ENCODE data around the gene SAT1. TPM values are rescaled to one million over a fixed set of nuclear protein-coding genes. Genes with fewer than 3 reads are reported as not detected.

Gene SAT1
- total and polyA plus RNA-seq, 2 donors: 291 to 2,700 TPM

GRCh38 chrX:23821847-23822246 lies 38.9 kb downstream of the SAT1 start:
- 97% methylated on average over 2 of the region's 2 CpGs for WGBS
- Histone ChIP-seq H3K4me1 (ENCODE audit: control insufficient read depth in 2 of 2, insufficient read depth in 2 of 2, low read length in 2 of 2) (no peaks in the 10 kb centered on the region), H3K27ac (ENCODE audit: low read depth in 1 of 2, low read length in 1 of 2) (no peak overlapping the region)

GRCh38 chrX:23822397-23822796 lies 39.4 kb downstream of the SAT1 start:
- no peaks in the 10 kb centered on the region for H3K36me3 ChIP-seq (ENCODE audit: control insufficient read depth in 2 of 2, insufficient read depth in 2 of 2, low read length in 1 of 2)
- no peaks in the 10 kb centered on the region for H3K9me3 ChIP-seq (ENCODE audit: control insufficient read depth in 2 of 2, insufficient read depth in 1 of 2, low read length in 1 of 2)
- H3K27me3 ChIP-seq (ENCODE audit: control insufficient read depth in 2 of 2, insufficient read depth in 1 of 2, low read length in 1 of 2): no peaks in the 10 kb centered on the region
- no peaks in the 10 kb centered on the region for H3K4me1 ChIP-seq (ENCODE audit: control insufficient read depth in 2 of 2, insufficient read depth in 2 of 2, low read length in 2 of 2)
- H3K4me3 ChIP-seq (ENCODE audit: low read length in 2 of 2): no peak overlapping the region
- DNase-seq (ENCODE audit: low read depth in 6 of 9, low spot score in 9 of 9): no peak
- 94% methylated on average over 3 of the region's 3 CpGs for WGBS
- no peak overlapping the region for H3K27ac ChIP-seq (ENCODE audit: low read depth in 1 of 2, low read length in 1 of 2)

More at GRCh38 chrX:23821847-23822246, 38.9 kb downstream of the SAT1 start:
- H3K9me3 ChIP-seq (ENCODE audit: control insufficient read depth in 2 of 2, insufficient read depth in 1 of 2, low read length in 1 of 2): no peaks in the 10 kb centered on the region
- no peaks in the 10 kb centered on the region for H3K36me3 ChIP-seq (ENCODE audit: control insufficient read depth in 2 of 2, insufficient read depth in 2 of 2, low read length in 1 of 2)
- H3K4me3 ChIP-seq (ENCODE audit: low read length in 2 of 2): no peak overlapping the region
- H3K27me3 ChIP-seq (ENCODE audit: control insufficient read depth in 2 of 2, insufficient read depth in 1 of 2, low read length in 1 of 2): no peaks in the 10 kb centered on the region
- no peak for DNase-seq (ENCODE audit: low read depth in 6 of 9, low spot score in 9 of 9)

- WGBS: 98% methylated on average over 6 of the region's 6 CpGs
- DNase-seq (ENCODE audit: low read depth in 6 of 9, low spot score in 9 of 9): no peak
- H3K9me3 ChIP-seq (ENCODE audit: control insufficient read depth in 2 of 2, insufficient read depth in 1 of 2, low read length in 1 of 2): no peaks in the 10 kb centered on the region
- H3K36me3 ChIP-seq (ENCODE audit: control insufficient read depth in 2 of 2, insufficient read depth in 2 of 2, low read length in 1 of 2): no peaks in the 10 kb centered on the region
- no peak overlapping the region for H3K27ac ChIP-seq (ENCODE audit: low read depth in 1 of 2, low read length in 1 of 2)
- no peak overlapping the region for H3K4me3 ChIP-seq (ENCODE audit: low read length in 2 of 2)
- H3K27me3 ChIP-seq (ENCODE audit: control insufficient read depth in 2 of 2, insufficient read depth in 1 of 2, low read length in 1 of 2): no peaks in the 10 kb centered on the region
- no peaks in the 10 kb centered on the region for H3K4me1 ChIP-seq (ENCODE audit: control insufficient read depth in 2 of 2, insufficient read depth in 2 of 2, low read length in 2 of 2)
Observed at GRCh38 chrX:23822841-23823240, 39.9 kb downstream of the SAT1 start.

DNA sequence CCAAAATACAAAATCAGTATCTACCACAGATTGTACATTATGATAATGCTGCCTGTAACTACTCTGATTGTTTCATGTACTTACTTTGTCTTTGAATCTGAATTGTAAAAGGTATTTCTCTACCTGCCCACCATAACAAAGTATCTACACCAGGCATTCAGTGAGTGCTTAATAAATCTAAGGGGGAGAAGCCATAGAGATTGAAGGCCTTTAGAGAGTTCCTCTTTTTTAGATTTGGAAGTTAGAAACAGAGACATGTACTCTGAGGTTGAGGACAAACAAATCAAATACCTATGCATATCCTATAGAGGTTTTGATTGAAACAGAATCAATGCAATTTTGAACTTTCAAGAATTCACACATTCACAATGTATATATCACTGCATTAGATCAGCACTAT lies 42.7 kb downstream of the SAT1 start:
- H3K36me3 ChIP-seq (ENCODE audit: control insufficient read depth in 2 of 2, insufficient read depth in 2 of 2, low read length in 1 of 2): no peaks in the 10 kb centered on the region
- no peaks in the 10 kb centered on the region for H3K27me3 ChIP-seq (ENCODE audit: control insufficient read depth in 2 of 2, insufficient read depth in 1 of 2, low read length in 1 of 2)
- H3K4me1 ChIP-seq (ENCODE audit: control insufficient read depth in 2 of 2, insufficient read depth in 2 of 2, low read length in 2 of 2): no peaks in the 10 kb centered on the region
- DNase-seq (ENCODE audit: low read depth in 6 of 9, low spot score in 9 of 9): no peak
- H3K27ac ChIP-seq (ENCODE audit: low read depth in 1 of 2, low read length in 1 of 2): no peak overlapping the region
- H3K9me3 ChIP-seq (ENCODE audit: control insufficient read depth in 2 of 2, insufficient read depth in 1 of 2, low read length in 1 of 2): no peaks in the 10 kb centered on the region
- no peak overlapping the region for H3K4me3 ChIP-seq (ENCODE audit: low read length in 2 of 2)

DNA sequence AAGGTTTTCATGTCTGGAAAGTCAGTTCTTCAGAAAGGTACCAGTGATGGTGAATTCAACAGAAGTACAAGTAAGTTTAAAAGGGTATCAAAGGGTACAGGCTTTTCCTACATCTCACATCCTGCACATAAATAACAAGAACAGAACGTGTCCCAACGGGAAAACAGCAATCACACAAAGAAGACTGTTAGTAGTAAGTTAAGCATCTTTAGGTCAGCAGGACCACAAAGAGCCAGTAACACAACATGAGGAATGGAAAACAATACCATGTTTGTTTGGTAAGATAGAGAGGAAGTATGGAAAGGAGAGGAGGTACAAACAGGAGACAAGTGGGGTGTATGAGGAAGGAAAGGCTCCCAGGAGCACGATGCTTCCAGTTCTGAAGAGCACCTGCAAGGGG lies 43.2 kb downstream of the SAT1 start:
- Histone ChIP-seq H3K4me3 (ENCODE audit: low read length in 2 of 2) (no peak overlapping the region), H3K4me1 (ENCODE audit: control insufficient read depth in 2 of 2, insufficient read depth in 2 of 2, low read length in 2 of 2) (no peaks in the 10 kb centered on the region), H3K27ac (ENCODE audit: low read depth in 1 of 2, low read length in 1 of 2) (no peak overlapping the region), H3K9me3 (ENCODE audit: control insufficient read depth in 2 of 2, insufficient read depth in 1 of 2, low read length in 1 of 2) (no peaks in the 10 kb centered on the region), H3K27me3 (ENCODE audit: control insufficient read depth in 2 of 2, insufficient read depth in 1 of 2, low read length in 1 of 2) (no peaks in the 10 kb centered on the region), H3K36me3 (ENCODE audit: control insufficient read depth in 2 of 2, insufficient read depth in 2 of 2, low read length in 1 of 2) (no peaks in the 10 kb centered on the region)
- no peak for DNase-seq (ENCODE audit: low read depth in 6 of 9, low spot score in 9 of 9)
- WGBS: 84% methylated on average over 3 of the region's 3 CpGs

GRCh38 chrX:23826653-23827052 lies 43.7 kb downstream of the SAT1 start:
- Histone ChIP-seq H3K27ac (ENCODE audit: low read depth in 1 of 2, low read length in 1 of 2) (no peak overlapping the region), H3K27me3 (ENCODE audit: control insufficient read depth in 2 of 2, insufficient read depth in 1 of 2, low read length in 1 of 2) (no peaks in the 10 kb centered on the region), H3K9me3 (ENCODE audit: control insufficient read depth in 2 of 2, insufficient read depth in 1 of 2, low read length in 1 of 2) (no peaks in the 10 kb centered on the region), H3K4me1 (ENCODE audit: control insufficient read depth in 2 of 2, insufficient read depth in 2 of 2, low read length in 2 of 2) (no peaks in the 10 kb centered on the region), H3K4me3 (ENCODE audit: low read length in 2 of 2) (no peak overlapping the region), H3K36me3 (ENCODE audit: control insufficient read depth in 2 of 2, insufficient read depth in 2 of 2, low read length in 1 of 2) (no peaks in the 10 kb centered on the region)
- DNase-seq (ENCODE audit: low read depth in 6 of 9, low spot score in 9 of 9): no peak

DNA sequence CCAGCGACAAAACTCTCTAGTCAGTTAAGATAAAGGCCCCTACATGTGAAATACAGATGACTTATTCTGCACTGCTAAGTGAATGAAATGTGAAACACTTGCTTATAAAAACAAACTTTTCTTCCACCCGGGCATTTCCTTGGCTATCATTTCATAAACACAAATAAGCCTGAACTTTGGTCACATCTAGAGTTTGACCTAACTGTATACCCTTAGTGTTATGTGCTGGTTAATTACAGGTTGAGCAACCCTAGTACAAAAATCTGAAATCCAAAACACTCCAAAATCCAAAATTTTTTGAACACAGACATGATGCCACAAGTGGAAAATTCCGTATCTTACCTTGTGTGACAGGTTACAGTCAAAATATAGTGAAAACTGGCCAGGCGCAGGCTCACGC lies 45.9 kb downstream of the SAT1 start:
- H3K9me3 ChIP-seq (ENCODE audit: control insufficient read depth in 2 of 2, insufficient read depth in 1 of 2, low read length in 1 of 2): no peaks in the 10 kb centered on the region
- no peak for DNase-seq (ENCODE audit: low read depth in 6 of 9, low spot score in 9 of 9)
- 96% methylated on average over 5 of the region's 5 CpGs for WGBS
- no peaks in the 10 kb centered on the region for H3K4me1 ChIP-seq (ENCODE audit: control insufficient read depth in 2 of 2, insufficient read depth in 2 of 2, low read length in 2 of 2)
- H3K27ac ChIP-seq (ENCODE audit: low read depth in 1 of 2, low read length in 1 of 2): no peak overlapping the region
- H3K27me3 ChIP-seq (ENCODE audit: control insufficient read depth in 2 of 2, insufficient read depth in 1 of 2, low read length in 1 of 2): no peaks in the 10 kb centered on the region
- H3K4me3 ChIP-seq (ENCODE audit: low read length in 2 of 2): no peak overlapping the region
- no peaks in the 10 kb centered on the region for H3K36me3 ChIP-seq (ENCODE audit: control insufficient read depth in 2 of 2, insufficient read depth in 2 of 2, low read length in 1 of 2)

DNA sequence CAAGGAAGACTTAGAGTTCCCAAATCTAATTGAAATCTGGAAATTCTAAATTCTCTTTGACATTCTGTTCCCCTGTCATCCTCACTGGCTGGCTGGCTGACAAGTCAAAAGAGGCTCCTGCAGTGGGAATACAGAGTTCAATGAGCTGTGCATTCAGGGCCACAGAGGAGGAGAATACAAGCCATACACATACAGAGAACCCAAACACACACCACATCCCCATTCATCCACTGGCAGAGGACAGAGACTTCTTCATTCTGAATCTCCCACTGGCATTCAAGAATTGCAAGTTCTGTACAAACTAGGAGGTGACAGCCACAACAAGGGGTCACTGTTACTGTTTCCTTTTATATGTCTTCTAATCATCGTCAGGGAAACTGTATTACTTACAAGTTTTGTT lies 49.7 kb downstream of the SAT1 start:
- WGBS: 88% methylated on average over 1 of the region's 1 CpG
- Histone ChIP-seq H3K27ac (ENCODE audit: low read depth in 1 of 2, low read length in 1 of 2) (no peak overlapping the region), H3K36me3 (ENCODE audit: control insufficient read depth in 2 of 2, insufficient read depth in 2 of 2, low read length in 1 of 2) (no peaks in the 10 kb centered on the region), H3K4me1 (ENCODE audit: control insufficient read depth in 2 of 2, insufficient read depth in 2 of 2, low read length in 2 of 2) (no peaks in the 10 kb centered on the region), H3K9me3 (ENCODE audit: control insufficient read depth in 2 of 2, insufficient read depth in 1 of 2, low read length in 1 of 2) (no peaks in the 10 kb centered on the region), H3K4me3 (ENCODE audit: low read length in 2 of 2) (no peak overlapping the region), H3K27me3 (ENCODE audit: control insufficient read depth in 2 of 2, insufficient read depth in 1 of 2, low read length in 1 of 2) (no peaks in the 10 kb centered on the region)
- DNase-seq (ENCODE audit: low read depth in 6 of 9, low spot score in 9 of 9): no peak

Measured in thymus (tissue), 11 donors.